NB4 (cell line): ENCODE measurements around the gene SLC22A5.
A peak's percentile ranks its signal among the peaks of the same experiment; 100 is the strongest.
"Not testable (repeated sequence)": the region's sequence is repeated elsewhere in the genome, so short reads cannot be mapped to it uniquely, and the experiment has no call there.

Experiments
- DNase-seq: peaks from one replicate; pipeline ENCODE4 v3.0.0; 2010; ENCODE audit warnings: low read depth
- H3K4me3 ChIP-seq: one replicate; pipeline ENCODE4 v1.5.1; 2011; ENCODE audit warnings: mild to moderate bottlenecking, low read depth, low read length, moderate library complexity
- MYC ChIP-seq: IDR thresholded peaks from 2 replicates; pipeline ENCODE4 v1.6.1; 2011; ENCODE audit warnings: low read depth, low read length
- POLR2A ChIP-seq: IDR thresholded peaks from 2 replicates; pipeline ENCODE4 v1.6.1; 2011; ENCODE audit warnings: mild to moderate bottlenecking; ENCODE audit not compliant: insufficient read length; ENCODE audit errors: extremely low read depth
- TF ChIP-seq, protein P1 (sequence below): IDR thresholded peaks from 2 replicates; pipeline ENCODE4 v1.6.1; 2011; ENCODE audit warnings: low read depth, low read length
- TF ChIP-seq, protein P2 (sequence below): IDR thresholded peaks from one replicate; pipeline ENCODE4 v1.5.1; 2012; ENCODE audit warnings: low read depth, low read length

The SLC22A5 gene

DNA sequence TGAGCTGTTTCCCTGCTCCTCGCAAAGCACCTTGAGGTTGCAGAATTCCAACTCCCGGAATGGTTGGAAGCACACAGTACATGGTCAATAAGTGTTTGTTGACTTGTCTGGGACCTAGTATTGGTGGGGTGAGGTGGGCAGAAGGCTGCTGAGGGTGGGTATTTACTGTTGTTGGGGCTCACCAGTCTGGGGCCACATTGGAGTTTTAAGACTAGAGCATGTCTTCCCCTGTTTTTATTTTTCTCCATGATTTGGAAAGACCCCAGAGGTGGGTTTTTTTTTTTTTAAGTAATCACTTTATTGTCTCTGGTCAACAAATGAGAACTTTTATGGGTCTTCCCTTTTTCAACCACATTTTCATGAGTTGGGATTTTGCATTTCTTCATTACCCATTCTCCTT is 65.9 kb downstream of the SLC22A5 start:
- no peak for DNase-seq
- no peak for TF ChIP-seq POLR2A
- H3K4me3 ChIP-seq: no peak overlapping the region

- no peak for DNase-seq
- TF ChIP-seq POLR2A (no peak), MYC (no peak)
- TF ChIP-seq, protein P1, sequence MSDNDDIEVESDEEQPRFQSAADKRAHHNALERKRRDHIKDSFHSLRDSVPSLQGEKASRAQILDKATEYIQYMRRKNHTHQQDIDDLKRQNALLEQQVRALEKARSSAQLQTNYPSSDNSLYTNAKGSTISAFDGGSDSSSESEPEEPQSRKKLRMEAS: no peak
- TF ChIP-seq, protein P2, sequence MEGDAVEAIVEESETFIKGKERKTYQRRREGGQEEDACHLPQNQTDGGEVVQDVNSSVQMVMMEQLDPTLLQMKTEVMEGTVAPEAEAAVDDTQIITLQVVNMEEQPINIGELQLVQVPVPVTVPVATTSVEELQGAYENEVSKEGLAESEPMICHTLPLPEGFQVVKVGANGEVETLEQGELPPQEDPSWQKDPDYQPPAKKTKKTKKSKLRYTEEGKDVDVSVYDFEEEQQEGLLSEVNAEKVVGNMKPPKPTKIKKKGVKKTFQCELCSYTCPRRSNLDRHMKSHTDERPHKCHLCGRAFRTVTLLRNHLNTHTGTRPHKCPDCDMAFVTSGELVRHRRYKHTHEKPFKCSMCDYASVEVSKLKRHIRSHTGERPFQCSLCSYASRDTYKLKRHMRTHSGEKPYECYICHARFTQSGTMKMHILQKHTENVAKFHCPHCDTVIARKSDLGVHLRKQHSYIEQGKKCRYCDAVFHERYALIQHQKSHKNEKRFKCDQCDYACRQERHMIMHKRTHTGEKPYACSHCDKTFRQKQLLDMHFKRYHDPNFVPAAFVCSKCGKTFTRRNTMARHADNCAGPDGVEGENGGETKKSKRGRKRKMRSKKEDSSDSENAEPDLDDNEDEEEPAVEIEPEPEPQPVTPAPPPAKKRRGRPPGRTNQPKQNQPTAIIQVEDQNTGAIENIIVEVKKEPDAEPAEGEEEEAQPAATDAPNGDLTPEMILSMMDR: no peak
- H3K4me3 ChIP-seq: no peak overlapping the region
Measured at GRCh38 chr5:132435886-132436285, 66.4 kb downstream of the SLC22A5 start.

DNA sequence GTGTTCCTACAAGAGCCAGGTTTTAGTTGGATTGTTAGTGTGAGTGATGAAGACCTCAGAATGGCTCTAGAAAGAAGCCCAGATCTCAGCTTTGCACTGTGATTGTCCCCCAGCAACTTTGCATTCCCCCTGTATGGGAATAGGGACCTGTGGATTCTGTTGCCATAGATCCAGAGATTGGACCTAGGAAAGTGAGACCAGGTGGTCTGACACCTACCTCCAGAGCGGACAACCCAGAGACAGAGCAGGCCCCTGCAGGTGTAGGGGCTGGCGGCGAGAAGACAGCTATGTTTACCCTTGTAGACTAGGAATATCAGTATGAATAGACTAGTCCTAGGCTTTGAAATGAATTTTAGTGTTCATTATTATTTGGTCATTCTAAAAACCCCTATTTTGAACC is 67.4 kb downstream of the SLC22A5 start:
- DNase-seq: no peak
- TF ChIP-seq, protein P1: no peak
- TF ChIP-seq, protein P2: no peak
- no peak for TF ChIP-seq MYC
- H3K4me3 ChIP-seq: no peak overlapping the region

DNA sequence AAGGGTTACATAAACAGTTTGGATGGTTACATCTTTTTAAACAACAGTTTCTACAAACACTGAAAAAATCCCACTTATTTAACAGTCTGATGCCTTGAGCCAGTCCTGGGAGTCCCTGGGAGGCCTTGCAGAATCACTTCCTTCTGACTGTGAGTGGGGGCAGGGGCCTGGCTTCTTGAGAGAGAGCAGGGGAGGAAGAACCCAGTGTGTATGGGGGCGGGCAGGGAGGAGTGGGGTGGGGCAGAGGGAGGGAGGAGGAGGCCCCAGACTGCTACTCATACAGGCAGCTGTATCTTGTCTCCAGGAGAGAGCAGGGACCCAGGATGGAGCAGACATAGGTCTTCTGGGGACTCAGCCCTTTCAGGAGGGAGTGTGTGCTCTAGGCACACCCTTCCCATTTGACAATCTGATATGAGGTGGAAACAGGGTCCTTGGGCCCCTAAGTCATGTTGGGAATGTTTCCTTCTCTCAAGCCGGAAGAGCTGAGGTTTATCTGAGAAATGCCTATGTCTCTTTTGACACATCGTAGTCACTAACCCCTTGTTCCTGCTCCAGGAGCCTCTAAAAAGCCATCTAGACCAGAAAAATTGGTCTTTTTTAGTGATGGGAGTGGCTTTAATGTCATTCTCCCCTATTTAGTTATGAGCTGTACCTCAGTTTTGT is 68.2 kb downstream of the SLC22A5 start:
- peak; percentile 93 for DNase-seq
- TF ChIP-seq, protein P2: no peak
- TF ChIP-seq MYC (no peak), POLR2A (no peak)
- TF ChIP-seq, protein P1: no peak; the same call in 1 of the 2 replicates
- H3K4me3 ChIP-seq: no peak overlapping the region

- not testable (repeated sequence) for H3K4me3 ChIP-seq, DNase-seq
Measured at GRCh38 chr5:132438267-132438645, 68.7 kb downstream of the SLC22A5 start.

- TF ChIP-seq, protein P1: no peak
- TF ChIP-seq, protein P2: no peak
- TF ChIP-seq POLR2A (no peak), MYC (no peak)
- no peak overlapping the region for H3K4me3 ChIP-seq
- DNase-seq: peak; percentile 21
Measured at GRCh38 chr5:132438917-132439316, 69.4 kb downstream of the SLC22A5 start.

DNA sequence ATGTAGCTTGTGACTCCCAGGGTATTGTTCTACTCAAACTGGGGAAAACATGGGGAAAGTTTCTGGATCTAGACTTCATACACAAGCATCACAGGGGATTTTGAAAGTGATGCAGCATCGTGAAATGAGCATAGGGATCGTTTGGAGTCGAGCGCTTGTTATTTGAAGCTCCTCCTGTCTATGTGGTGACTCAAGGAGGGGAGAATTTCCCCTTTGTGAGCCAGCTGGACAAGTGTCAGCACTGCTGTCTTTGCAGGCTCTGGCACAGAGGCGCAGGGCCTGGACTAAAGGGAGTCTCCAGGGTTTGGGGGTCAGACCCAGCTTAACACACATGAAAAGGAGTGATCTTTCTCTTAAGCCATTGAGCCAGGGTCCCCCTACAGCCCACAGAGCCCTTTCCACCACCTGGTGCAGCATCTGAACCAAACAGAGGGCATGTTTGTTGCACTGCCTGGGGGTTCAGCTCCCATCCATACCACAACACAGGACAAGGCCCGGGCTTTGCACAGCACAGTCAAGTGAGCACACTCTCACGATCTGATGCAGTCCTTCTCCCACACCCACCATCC is 70.1 kb downstream of the SLC22A5 start:
- TF ChIP-seq, protein P1: no peak
- no peak for TF ChIP-seq MYC
- TF ChIP-seq, protein P2: no peak
- no peak for TF ChIP-seq POLR2A
- no peak overlapping the region for H3K4me3 ChIP-seq
- no peak for DNase-seq
